Stimulated activated CD4-positive, alpha-beta T cell treated with anti-CD3 and anti-CD28 coated beads, Interleukin-4, amount 100 ng/mL, for 48 hours (primary cell): Measurements from ENCODE around the gene SFSWAP.
"Not testable (repeated sequence)": the region's sequence is repeated elsewhere in the genome, so short reads cannot be mapped to it uniquely, and the experiment has no call there.

Experiments used
- DNase-seq, 2 donors: peaks; one replicate each; pipeline ENCODE4 v3.0.0-alpha.2; 2020; ENCODE audit warnings: low read depth in 2 of 2

The SFSWAP gene

DNA sequence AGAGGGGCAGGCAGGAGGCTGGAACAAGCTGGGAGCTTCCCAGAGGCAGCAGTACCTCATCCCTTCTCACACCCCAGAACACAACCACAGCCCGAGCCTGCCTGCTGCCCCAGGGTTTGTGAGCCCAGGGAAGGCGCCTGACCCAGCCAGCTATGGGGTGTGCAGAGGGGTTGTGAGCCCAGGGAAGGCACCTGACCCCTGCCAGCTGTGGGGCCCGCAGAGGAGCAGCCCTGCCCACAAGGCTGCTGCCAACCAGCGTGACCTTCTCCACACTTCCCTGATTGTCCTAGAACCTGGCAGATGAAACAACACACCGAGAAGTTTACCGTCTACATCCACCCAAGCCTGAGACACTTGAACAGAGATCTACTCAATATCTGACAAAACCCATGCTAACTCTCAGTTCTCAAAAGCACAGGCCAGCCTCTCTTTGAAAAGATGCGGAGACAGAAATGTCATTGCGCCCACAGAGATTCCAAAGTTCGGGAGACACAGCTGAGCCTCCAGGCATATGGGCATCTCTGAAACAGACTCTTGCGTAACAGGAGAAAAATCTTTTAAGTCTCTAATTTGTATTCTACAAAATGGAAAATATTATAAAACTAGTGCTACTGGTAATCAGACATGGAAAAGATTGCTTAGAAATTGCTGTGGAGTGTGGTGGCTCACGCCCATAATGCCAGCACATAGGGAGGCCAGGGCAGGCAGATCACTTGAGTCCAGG is 47.3 kb downstream of the SFSWAP start:
- DNase-seq = no peak

DNA sequence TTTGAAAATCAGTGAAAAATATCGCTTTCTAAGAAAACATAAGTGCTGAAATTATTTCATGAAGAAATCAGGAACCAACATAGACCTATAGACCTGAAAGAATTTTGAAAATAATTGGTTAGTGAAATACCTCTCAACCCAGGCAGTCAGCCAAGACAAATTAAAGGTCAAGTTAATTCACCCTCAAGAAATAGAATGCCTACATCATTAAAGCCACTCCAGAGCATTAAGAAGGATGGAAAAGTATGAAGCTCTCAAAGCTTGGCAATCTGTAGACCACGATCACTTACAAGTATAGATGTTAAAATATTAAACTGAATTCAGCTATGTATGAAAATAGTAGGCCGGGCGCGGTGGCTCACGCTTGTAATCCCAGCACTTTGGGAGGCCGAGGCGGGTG is 48.3 kb downstream of the SFSWAP start:
- DNase-seq = no peak

DNA sequence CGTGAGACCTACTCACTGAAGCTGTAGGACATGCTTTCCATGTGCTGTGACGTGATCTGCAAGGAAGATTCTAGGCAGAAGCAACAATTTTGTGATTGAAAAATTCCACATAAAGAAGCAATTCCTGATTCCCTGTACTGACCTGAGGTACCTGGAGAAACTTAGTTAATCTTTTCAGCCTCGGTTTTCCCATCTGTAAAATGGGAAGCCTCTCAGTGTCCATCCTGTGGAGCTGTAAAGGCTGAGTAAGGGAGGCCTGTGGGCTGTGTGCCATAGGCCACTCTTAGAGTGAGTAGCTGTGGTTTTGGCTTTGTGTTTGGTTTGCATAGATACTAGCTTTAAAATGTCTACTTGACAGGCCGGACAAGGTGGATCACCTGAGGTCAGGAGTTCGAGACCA is 50.7 kb downstream of the SFSWAP start:
- no peak for DNase-seq

DNA sequence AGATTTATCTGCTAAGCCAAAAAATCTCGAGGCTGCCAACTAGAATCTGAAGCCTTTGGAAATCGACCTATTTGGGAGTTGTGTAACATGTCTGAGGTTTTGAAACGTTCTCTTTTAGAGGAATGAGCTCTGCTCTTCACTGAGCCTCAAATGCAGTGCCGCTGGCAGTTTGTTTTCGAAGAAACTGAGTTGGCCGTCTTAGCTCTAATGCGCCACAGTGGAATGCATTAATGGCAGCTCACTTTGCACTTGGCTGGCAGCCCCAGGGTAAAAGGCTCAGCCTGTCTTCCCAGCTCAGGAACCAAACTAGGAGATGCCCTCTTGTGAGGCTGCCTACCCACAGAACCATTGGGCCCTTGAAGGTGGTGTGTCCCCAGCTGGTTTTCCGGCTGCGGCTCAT is 53.8 kb downstream of the SFSWAP start:
- no peak for DNase-seq

DNA sequence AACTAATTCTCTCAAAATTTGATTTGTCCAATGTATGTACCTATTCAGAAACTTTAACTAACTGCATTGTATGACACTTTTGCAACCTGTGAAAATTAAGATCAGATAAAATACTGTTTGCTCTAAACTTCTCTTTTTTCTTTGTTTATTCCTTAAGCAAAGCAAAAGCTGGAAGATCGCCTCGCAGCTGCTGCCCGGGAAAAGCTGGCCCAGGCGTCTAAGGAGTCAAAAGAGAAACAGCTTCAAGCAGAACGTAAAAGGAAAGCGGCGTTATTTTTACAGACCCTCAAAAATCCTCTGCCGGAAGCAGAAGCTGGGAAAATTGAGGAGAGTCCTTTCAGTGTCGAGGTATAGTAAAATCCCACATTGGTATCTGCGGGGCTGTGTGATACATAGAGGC is 55.1 kb downstream of the SFSWAP start:
- no peak for DNase-seq

DNA sequence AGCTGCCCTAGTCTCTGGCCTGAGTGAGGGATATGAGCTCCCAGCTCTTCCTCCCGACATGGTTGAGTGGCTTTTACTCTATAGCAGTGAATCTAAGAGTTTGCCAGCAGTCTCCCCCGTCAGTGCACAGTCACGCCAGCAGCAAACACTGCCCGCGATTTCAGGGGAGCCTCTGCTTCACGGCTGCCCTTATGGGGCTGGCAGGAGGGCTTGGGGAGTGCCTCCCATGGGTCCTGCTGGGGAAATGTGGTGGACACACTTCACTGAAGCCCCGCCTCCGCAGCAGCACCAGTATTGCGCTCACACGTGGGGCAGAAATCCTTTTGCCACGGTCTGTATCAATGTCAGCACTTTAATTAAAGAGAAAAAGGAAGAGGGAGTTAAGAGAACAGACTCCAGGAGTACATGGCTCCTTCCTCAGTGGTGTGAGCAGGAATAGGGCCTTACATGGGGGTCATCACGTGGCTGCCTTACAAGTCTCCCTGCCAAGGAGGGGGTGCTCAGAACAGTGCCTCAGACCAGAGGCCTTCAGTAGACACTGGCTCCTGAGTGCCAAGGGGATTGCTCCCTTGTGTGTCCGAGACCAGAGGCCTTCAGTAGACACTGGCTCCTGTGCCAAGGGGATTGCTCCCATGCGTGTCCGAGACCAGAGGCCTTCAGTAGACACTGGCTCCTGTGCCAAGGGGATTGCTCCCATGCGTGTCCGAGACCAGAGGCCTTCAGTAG is 55.7 kb downstream of the SFSWAP start:
- no peak for DNase-seq

DNA sequence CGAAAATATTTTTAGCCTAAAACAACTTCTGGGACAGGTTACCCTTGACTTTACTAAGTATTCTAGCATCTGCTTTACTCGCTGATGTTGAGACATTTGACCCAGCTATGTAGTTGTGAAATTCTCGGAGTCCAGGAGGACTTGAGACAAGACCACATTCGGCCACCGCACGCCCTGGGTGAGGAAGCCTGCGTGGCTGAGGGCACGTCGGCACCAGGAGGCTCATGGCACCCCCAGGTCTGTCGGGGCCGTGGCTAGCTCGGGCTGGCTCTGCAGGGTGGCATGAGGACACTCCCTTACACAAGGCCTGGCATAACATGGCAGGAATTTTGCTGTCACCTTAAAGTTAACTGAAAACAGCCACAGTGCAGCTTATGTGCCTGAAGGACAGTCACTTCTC is 59.2 kb downstream of the SFSWAP start:
- no peak for DNase-seq

DNA sequence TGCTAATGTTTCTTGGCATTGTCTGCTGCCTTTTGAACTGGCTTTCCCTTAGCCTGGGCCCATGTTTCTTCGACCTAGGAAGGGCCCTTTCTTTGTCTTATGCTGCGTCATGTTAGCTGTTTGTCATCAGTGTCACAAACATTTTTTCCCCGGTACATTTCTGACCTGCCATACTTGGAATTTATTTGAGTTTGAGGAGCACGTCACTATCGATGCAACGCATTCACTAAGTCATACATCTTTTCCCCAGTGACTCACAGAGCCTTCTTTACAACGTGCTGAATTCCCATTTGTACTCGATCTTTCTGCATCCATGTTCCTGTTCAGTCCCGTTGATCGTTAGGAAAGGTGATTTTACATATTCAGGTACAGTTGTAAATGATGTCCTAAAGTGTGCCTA is 61.1 kb downstream of the SFSWAP start:
- no peak for DNase-seq

DNA sequence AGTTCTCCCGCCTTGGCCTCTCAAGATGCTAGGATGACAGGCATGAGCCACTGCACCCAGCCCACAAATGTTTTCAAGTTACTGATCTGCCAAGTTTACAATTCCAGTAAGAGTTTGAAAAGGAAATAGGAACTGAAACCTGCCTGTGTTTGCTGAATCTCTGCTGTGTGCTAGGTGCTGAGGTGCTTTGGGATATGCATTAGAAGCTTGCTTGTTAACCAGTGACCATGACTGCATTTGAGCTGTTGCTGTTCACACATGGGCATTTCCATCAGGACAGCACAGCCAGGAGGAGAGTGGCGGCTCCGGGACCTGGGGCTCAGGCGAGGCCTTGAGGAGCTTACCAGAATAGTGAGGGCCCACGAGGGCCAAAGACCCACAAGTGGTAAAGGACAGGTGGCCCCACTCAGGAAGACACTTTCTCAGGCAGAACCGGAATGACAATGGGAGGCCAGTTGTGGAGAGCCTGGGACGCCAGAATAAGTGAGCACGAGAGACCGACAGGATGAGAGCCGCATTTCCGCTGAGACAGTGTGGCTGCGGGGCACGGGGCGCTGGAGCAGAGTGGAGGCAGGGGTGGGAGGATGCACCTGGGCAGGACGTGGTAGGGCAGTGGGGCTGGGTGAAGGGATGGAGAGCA is 62.8 kb downstream of the SFSWAP start:
- DNase-seq = no peak

DNA sequence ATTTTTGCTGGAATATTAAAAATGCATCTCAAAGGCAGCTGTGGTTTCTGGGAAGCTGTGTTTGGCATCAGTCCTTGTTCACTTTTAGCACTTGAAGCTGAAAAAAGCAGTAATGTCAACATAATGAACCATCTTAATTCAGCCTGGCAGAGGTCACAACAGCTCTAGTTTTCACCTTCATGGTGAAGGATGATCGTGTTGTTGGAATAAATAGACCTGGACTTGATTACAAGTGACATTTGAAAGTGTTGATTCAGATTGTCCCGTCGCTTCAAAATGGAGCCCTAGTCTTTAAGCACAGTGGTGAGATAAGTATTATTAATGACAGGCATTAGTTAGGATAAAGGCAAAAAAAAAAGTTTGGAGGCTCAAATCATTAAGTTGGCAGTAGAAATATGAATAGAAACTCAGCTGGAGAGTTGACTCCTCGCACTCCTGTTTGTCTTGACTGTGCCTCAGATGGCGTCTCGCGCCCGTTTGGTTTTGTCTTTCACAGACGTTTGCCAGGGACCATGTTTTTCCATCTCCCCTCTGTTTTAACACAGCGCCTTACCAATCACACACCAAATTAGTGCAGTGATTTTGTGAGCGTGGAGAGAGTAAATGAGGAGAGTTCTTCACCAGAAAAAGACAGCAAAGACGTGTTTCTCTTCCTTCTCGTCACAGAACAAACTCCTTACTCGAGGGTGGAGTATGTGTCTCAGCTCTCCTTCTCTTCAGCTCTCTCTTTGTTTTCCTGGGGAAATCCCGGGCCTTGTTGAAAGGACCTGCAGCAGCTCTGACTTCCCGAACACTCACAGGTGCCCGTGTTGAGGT is 63.9 kb downstream of the SFSWAP start:
- DNase-seq = no peak

DNA sequence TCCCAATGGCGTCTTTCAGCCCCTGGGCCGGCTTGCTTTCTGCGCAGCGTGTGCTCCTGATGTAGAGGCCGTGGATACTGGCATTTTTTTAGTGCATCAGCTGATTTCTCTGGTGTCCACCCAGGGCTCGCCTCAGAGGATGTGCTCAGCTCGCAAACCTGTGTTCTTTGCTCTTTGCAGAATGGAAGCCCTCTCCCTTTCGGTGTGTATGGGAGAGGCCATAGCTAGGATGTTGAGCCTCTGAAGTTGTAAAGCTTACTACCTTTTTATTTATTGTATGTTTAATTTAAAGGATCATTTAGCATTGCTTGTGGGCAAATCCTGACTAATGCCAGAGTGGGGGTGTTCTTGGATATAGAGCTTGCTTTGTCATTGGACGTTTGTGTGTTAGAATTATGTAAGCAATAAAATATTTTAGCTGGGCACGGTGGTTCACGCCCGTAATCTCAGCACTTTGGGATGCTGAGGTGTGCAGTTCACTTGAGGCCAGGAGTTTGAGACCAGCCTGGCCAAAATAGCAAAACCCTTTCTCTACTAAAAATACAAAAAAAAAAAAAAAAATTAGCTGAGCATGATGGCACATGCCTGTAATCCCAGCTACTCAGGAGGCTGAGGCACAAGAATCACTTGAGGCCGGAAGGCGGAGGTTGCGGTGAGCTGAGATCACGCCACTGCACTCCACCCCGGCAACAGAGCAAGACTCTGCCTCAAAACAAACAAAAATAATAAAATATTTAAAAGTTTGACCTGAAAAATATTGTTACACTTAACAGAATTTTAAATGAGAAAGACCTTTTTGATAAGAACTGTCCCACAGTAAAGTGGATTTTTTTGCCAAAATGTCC is 64.7 kb downstream of the SFSWAP start:
- no peak for DNase-seq

DNA sequence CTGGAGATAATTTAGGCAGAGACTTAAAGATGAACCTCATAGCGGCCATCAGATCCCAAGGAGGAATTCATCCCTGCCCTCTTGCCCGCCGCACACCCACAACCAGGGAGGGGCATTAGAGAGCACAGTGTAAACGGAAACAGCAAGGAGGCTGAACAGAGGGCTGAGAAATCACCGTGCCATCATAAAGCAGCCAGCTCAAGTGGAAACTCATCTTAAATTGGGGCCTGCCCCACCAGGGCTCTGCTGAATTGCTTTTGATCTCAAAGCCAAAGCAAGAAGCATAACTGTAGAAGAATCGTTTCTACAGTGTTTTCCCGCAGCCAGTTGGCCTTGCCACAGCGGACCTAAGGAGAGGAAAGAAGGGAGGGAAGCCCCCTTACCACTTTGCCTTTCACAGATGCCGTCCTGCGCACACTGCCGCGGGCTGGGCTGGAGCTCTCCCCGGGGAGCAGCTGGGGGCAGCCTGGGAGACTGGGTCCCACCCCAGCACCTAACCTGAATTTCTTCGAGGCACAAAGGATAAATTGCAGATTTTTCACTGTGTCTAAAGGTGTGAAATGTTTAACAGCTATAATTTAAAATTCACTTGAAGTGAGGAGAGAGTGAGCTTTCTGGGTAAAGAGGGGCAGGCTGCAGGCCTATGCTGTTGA is 65.5 kb downstream of the SFSWAP start:
- no peak for DNase-seq

DNA sequence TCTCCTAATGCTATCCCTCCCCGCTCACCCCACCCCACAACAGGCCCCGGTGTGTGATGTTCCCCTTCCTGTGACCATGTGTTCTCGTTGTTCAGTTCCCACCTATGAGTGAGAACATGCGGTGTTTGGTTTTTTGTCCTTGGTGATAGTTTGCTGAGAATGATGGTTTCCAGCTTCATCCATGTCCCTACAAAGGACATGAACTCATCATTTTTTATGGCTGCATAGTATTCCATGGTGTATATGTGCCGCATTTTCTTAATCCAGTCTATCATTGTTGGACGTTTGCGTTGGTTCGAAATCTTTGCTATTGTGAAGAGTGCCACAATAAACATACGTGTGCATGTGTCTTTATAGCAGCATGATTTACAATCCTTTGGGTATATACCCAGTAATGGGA is 66.4 kb downstream of the SFSWAP start:
- not testable (repeated sequence) for DNase-seq

DNA sequence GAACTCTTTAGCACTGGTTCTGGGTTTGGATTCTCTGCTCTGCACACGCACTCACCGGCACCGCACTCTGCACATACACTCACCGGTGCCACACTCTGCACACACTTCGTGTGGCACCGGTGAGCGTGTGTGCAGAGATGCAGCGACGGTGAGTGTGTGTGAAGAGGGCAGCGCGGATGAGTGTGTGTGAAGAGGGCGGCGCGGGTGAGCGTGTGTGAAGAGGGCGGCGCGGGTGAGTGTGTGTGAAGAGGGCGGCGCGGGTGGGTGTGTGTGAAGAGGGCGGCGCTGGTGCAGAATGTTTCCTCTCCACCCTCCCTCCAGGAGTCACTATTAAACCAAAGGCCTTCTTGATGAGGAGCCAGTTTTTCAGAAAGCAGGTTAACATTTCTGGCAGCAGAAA is 68.1 kb downstream of the SFSWAP start:
- DNase-seq = no peak

DNA sequence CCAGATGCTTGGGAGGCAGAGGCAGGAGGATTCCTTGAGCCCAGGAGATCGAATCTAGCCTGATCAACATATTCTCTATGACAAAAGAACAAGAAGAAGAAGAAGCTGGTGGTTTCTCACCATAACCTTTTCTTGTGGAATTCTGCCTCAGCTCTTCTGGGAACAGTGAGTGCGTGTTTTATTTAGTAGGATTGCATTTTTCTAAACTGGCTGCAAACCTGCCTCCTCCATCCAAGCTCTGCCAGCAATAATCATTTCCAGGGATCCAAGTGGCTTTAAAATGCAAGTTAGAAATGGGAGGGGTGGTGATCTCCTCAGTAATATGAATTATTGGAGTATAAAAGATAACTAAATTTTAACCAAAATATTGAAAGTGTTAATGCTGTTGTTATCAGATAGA is 71.2 kb downstream of the SFSWAP start:
- DNase-seq = no peak

DNA sequence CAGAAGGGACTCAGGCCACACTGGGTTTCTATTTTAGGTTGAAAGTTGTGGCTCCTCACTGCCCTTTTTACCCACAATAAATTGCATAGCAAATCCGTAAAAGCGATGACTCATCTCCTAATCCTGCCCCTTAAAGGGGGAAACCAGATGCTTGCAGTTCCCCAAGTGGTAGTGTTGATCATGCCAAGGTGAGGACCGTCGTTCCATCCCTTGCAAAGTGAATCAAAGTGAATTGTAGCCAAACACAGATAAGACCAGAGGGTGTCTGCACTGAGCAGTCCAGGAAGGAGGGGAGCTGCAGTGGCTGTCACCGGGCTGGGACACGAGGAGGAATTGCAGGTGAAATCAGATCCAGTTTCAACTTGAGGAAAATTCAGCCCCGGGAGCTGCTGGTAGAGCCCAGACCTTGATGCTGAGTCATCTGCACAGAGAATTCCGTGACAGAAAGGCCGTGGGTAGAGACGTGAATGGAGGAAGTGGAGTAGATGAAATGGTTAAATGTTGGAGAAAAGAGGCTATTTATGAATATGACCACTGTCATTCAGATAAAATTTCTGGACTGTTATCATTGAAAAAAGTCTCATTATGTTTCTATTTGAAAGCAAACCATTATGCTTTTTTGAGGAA is 73.1 kb downstream of the SFSWAP start:
- no peak for DNase-seq

DNA sequence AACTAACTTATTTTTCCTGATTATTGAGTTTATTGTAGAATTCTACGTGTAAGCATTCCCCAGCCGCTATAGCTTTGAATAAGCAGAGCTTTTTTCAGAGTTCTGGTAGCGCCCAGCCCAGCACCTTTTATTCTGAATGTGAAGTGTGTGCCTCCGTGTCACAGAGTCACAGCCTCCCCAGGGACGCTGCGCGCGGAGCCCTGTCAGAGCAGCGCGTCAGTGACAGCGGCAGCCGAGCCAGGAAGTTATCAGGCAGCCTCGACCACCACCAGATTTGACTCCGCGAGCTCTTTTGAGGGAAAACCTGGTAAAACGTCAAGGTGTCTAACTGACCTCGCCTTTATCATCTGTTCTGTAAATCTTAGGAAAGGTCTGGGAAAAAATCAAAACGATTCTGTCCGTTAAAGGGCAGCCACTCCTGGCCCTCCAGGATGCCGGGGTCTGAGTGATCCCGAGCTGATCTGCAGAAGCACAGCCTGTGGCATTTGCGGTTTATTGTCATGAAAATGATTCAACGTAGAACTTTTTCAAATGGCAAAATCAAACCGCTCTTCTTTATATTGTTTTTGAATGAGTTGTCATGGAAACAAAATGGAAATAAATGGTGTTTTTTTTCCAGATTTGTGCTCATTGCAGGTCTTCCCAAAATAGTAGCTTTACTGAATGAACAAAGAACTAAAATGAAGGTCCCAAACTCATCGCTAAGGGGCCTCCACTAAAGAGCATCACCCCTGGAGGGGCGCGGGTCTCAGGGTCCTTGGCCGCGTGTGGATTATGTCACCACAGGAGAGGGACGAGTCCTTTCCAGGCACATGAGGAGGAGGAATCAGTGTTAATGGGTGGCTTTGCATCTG is 74.2 kb downstream of the SFSWAP start:
- DNase-seq = no peak

DNA sequence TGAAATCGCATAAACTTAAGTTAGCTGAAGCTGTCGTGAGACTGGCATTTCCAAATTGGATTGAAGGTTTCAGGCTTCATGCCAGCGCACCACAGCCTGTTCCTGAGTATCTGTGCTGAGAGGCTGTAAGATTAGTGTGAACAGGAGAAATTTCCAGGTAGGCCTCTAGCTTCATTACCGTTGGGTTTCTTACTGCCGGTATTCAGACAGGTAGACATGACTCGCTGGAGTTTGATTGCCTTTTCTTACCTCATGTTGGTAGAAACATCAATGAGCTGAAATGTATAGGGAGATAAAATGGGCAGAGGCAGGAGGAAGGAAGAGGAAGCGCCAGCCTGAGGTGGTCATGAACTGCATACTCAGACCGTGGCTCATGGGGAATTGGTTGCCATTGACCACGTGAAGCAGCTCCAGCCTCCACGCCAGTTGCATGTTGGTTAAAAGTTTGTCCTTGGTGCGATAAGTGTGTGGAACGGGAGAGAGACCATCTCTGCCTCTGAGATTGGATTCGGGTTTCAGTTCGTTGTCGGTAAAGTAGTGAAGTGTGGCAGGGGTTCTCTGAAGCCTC is 75.0 kb downstream of the SFSWAP start:
- no peak for DNase-seq

DNA sequence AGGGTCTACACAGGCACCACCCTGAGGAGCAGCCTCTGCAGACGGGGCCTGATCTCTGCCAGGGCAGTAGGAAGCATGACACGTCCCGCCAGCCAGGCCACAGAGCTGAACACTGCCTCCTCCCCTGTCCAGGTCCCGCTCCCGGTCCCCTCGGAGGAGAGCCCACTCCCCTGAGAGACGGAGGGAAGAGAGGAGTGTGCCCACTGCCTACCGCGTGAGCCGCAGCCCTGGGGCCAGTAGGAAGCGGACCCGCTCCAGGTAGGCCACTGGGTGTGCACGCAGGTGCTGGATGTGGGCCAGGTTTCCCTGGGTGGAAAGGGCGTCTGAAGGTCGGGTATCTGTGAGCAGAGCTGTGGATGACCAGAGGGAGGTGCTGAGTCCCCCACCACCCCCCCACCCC is 75.4 kb downstream of the SFSWAP start:
- DNase-seq = no peak
